ENCODE measurements around the gene C19orf81.
"Not testable (repeated sequence)": the region's sequence is repeated elsewhere in the genome, so short reads cannot be mapped to it uniquely, and the experiment has no call there.

The C19orf81 gene

DNA sequence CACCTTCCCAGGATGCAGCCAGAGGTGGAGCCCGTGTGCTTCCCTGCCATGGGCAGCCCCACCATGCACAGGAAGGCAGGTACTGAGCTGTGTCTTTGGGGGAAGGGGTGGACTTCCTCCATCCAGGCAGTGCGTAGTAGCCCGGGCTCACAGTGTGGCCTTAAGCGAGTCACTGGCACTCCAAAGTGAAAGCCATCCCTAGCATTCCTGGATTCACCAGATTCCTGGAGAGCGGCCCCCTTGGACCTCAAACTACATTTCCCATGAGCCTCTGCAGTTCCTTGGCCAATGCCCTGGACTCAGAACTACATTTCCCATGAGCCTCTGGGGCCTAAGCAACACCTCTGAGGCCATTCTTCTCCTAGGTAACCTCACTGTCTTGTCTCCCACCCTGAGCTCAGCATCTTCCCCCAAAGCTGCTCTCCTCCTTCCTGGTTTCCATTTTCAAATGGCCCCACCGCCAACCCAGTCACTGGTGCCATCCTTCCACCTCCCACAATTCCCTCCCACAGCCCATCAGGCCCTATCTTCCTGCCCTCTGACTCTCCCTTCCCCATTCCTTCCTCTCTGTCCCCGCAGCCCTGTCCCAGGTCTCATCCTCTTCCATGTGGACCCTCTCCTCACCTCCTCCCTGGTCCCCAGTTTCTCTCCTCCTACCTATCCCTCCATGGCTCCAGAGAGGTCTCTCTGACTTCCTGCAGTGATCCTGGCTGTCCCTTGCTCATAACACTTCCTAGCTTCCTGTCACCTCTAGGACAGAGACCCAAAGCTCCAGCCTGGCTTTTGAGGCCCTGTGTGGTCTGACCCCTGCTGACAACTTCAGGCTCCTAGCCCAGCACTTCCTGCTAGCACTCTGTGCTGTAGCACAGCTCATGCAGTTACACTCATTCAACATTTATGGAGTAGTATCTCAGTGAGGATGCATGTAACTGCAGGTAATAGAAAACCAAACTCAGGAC is at the start of gene C19orf81:
C19orf81 (plus strand) TSS at position 13 of the 959 bp plus-strand sequence; CDS start at position 13, 0 bp downstream.
- H3K4me3 ChIP-seq (ENCODE audit: low read depth, low read length) = no peak within 1 kb of the TSS
- DNase-seq (ENCODE audit: low read depth) = no peak

DNA sequence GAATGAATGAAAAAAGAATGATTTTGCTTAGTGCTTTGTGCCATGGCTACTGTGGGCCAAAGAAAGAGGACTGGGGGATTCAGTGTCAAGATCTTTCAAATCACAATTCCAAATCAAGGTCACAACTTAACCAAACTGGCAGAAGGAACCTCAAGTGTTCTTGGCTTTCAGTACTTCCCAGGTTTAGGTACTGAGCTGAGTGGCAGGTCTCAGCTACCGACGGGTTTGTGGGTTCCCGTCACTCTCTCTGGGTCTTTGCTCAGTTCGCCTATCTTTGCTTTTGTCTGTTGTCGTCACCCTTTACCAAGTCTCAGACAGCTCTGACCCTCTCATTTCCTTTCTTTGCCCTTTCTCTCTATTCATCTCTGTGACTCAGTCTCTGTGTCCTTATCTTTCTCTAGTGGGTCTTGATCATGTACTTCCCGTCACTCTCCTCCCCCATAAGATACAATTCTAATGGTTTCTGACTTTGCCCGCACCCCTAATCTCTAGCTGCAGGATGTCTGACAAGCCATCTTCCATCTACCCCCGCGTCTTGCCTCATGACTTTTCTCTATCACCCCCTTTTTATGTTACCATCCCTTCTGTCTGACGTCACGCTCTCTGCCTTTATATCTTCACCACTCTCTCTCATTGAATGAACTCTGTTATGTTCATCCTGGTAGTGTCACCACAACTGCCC is 47.7 kb upstream of the C19orf81 start:
- no peak for DNase-seq (ENCODE audit: low read depth)

DNA sequence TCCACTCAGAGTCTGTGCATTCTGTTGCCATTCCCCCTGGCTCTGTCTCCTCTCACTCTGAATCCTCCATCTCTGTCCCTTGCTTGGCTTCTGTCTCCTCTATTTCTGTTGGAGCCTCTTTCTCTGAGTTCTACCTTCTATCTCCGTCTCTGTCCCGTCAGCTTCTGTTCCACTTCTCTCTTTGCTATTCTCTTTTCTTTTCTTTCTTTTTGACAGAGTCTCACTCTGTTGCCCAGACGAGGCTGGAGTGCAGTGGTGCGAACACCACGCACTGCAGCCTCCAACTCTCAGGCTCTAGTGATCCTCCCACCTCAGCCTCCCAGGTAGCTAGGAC is 47.2 kb upstream of the C19orf81 start:
- H3K4me3 ChIP-seq (ENCODE audit: low read depth, low read length) = no peak overlapping the region
- DNase-seq (ENCODE audit: low read depth) = no peak

More for the DNA sequence above, 47.7 kb upstream of the C19orf81 start:
- no peak overlapping the region for H3K4me3 ChIP-seq (ENCODE audit: low read depth, low read length)

DNA sequence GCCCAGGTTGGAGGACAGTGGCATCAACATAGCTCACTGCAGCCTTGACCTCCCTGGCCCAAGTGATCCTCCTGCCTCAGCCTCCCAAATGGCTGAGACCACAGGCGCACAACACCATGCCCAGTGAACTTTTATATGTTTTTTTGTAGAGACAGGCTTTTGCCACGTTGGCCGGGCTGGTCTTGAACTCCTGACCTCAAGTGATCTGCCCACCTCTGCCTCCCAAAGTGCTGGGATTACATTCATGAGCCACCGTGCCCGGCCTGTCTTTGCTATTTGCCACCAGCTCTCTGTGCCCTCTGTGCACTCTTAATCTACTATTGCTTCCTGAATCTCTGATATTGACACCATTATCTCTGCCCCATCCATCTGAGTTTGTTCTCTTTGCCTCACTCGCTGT is 46.7 kb upstream of the C19orf81 start:
- no peak for DNase-seq (ENCODE audit: low read depth)
- H3K4me3 ChIP-seq (ENCODE audit: low read depth, low read length) = no peak overlapping the region

DNA sequence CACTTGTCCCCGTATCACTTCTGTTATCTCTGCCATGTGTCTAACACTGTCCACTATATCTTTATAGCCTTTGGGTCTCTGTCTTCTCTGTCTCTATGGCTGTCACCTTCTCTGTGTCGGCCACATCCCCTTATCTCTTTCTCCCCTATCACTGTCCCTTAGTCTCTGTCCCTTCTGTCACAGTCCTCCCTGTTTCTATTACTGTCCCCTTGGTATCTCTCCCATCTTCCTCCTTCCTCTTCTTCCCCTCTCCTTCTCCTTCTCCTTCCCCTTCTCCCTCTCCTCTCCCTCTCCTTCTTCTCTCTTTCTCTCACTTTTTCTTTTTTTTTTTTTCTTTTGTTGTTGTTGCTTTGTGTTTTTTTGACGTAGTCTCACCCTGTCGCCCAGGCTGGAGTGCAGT is 46.3 kb upstream of the C19orf81 start:
- DNase-seq (ENCODE audit: low read depth) = no peak
- no peak overlapping the region for H3K4me3 ChIP-seq (ENCODE audit: low read depth, low read length)

DNA sequence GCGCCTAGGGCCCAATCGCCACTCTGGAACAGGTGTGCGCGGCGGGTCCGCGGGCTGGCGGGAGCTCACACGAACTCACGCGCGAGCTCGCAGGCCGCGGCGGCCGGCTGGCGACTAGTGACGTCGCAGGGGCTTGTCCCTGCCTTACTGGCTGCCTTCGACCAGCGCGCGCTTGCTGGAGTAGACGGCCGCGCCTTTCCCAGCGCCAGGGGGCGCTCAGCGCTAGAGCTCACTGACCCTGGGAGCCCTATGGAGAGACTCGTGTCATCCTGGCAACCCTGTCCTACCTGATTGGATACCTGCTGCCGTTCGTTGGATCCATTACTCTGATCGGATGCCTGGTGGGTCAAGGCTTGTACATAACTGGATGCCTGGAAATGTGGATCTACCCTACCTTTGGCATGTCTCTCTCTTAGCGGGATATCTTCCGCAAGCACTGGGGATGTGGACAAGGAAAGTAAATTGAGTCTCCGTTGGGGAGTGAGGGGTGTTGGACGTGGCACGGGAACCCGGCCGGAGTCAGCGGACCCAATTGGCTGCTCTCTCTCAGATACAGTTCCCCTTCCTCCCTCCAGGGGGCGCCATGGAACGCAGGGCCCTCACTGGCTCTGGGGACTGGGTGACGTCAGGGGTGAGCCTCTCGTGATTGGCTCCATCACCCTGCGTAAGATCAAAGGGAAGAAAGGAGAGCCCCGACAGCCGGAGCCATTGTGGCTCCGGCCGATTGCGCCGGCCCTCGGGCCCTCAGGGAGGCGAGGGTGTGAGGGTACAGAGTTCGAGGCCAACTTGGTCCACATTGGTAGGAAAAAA is 44.8 kb upstream of the C19orf81 start:
- not testable (repeated sequence) for DNase-seq (ENCODE audit: low read depth); H3K4me3 ChIP-seq (ENCODE audit: low read depth, low read length)

DNA sequence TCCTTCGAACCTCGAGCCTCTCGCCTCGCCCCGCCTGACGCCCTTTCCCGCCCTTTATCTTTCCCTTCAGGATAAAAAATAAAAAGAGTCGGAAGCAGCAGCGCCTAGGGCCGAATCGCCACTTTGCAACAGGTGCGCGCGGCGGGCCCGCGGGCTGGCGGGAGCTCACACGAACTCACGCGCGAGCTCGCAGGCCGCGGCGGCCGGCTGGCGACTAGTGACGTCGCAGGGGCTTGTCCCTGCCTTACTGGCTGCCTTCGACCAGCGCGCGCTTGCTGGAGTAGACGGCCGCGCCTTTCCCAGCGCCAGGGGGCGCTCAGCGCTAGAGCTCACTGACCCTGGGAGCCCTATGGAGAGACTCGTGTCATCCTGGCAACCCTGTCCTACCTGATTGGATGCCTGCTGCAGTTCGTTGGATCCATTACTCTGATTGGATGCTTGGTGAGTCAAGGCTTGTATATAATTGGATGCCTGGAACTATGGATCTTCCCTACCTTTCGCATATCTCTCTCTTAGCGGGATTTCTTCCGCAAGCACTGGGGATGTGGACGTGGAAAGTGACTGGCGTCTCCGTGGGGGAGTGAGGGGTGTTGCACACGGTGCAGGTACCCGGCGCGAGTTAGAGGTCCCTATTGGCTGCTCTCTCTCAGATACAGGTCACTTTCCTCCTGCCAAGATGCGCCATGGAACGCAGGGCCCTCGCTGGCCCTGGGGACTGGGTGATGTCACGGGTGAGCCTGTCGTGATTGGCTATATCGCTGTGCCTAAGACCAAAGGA is 43.0 kb upstream of the C19orf81 start:
- H3K4me3 ChIP-seq (ENCODE audit: low read depth, low read length); DNase-seq (ENCODE audit: low read depth): not testable (repeated sequence)

DNA sequence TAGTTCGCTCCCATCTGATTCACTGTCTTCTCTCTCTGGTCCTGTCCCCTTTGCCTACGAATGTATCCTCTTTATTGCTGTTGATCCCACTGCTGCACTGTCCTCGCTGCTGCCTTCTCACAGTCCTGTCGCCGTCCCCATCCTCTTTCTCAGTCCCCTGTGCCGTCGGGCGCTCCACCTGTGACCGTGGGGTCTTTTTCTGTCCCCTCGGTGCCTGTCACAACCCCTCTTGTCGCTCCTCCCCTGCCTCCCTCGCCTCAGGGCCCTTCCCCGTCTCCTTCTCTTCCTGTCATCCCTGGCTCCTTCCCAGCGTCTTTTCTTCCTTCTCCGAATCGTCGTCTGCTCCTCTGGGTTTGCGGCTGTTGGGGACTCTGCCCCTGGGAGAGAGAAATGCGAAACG is 41.9 kb upstream of the C19orf81 start:
- no peak overlapping the region for H3K4me3 ChIP-seq (ENCODE audit: low read depth, low read length)

DNA sequence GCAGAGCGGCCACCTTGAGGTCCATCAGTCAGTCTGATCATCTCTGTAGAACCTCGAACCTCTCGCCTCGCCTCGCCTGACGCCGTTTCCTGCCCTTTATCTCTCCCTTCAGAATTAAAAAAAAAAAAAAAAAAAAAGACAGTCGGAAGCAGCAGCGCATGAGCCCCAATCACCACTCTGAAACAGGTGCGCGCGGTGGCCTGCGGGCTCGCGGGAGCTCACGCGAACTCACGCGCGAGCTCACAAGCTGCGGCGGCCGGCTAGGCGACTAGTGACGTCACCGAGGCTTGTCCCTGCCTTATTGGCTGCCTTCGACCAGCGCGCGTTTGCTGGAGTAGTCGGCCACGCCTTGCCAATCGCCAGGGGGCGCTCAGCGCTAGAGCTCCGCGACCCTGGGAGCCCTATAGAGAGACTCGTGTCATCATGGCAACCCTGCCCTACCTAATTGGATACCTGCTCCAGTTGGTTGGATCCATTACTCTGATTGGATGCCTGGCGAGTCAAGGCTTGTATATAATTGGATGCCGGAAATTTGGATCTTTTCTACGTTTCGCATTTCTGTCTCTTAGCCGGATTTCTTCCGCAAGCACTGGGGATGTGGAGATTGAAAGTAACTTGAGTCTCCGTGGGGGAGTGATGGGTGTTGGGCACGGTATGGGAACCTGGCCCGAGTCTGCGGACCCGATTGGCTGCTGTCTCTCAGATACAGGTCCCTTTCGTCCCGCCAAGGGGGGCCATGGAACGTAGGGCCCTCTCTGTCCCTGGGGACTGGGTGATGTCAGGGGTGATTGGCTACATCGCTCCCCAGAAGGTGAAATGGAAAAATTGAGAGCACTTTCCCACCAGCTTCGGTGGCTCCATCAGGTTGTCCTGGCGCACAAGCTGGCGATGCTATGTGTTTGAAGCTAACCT is 41.1 kb upstream of the C19orf81 start:
- DNase-seq (ENCODE audit: low read depth) = peak; percentile 6
- no peak overlapping the region for H3K4me3 ChIP-seq (ENCODE audit: low read depth, low read length)

More for the DNA sequence above, 41.9 kb upstream of the C19orf81 start:
- no peak for DNase-seq (ENCODE audit: low read depth)

DNA sequence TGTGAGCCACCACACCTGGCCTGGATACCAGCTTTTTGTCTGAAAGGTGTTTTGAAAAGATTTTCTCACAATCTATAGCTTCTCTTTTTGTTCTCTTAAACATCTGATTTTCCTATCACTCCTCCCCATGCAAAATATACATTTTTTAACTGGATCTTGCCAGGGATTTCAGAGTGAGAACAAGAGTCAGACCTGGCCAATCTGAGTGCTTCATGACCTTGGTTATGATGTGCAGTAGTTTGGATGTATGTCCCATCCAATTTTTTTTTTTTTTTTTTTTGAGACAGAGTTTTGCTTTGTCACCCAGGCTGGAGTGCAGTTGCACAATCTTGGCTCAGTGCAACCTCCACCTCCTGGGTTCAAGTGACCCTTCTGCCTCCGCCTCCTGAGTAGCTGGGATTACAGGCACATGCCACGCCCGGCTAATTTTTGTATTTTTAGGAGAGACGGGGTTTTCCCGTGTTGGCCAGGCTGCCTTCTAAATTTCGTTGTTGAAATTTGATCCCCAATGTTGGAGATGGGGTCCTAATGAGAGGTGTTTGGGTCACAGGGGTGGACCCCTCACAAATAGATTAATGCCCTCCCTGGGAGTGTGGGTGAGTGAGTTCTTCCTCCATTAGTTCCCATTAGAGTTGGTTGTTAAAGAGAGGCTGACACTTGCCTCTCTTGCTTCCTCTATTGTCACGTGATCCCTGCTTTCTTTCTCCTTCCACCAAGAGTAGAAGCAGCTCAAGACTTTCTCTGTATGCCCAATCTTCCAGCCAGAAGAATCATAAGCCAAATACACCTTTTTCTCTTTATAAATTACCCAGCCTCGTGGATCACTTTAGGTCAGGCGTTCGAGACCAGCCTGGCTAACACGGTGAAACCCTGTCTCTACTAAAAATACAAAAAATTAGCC is 36.5 kb upstream of the C19orf81 start:
- not testable (repeated sequence) for H3K4me3 ChIP-seq (ENCODE audit: low read depth, low read length); DNase-seq (ENCODE audit: low read depth)

DNA sequence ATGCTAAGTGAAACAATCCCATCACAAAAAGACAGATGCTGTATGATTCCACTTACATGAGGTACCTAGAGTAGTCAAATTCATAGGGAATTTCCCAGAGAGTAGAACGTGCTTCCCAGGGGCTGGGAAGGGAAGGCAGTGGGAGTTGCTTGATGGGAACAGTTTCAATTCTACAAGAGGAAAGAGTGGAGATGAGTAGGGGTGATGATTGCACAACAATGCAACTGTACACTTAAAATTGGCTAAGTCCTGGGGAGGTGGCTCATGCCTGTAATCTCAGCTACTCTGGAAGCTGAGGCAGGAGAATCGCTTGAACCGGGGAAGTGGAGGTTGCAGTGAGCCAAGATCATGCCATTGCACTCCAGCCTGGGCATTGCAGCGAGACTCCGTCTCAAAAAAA is 30.9 kb upstream of the C19orf81 start:
- DNase-seq (ENCODE audit: low read depth) = not testable (repeated sequence)

DNA sequence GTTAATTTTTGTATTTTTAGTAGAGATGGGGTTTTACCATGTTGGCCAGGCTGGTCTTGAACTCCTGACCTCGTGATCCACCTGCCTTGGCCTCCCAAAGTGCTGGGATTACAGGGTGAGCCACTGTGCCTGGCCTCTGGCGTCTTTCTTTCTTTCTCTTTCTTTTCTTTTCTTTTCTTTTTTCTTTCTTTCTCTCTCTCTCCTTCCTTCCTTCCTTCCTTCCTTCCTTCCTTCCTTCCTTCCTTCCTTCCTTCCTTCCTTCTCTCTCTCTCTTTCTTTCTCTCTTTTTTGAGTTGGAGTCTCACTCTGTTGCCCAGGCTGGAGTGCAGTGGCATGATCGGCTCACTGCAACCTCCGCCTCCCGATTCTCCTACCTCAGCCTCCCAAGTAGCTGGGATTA is 30.1 kb upstream of the C19orf81 start:
- DNase-seq (ENCODE audit: low read depth); H3K4me3 ChIP-seq (ENCODE audit: low read depth, low read length): not testable (repeated sequence)

More for the DNA sequence above, 30.9 kb upstream of the C19orf81 start:
- not testable (repeated sequence) for H3K4me3 ChIP-seq (ENCODE audit: low read depth, low read length)

DNA sequence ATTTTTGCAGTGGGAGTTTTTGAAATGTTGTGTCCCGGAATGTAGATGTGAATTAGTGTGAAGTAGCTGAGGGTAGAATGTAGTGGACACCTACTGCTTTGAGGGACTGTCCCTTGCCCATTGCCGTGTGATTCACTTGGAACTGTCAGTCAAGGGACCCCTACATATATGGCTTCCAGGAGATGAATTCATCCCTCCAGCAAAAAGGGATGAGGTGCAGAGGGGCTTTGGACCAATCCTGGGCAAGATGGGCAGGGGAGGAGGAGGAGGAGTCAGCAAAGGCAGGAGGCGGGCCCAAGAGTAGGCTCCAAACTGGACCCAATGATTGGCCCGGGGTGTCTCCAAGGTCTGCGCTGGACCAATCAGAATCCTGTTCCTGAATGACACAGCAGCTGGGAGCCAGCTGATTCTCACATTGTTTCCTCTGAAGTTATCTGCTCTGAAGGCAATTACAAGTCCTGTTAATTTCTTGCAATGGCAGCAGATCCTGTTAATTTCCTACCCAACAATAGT is 28.8 kb upstream of the C19orf81 start:
- not testable (repeated sequence) for DNase-seq (ENCODE audit: low read depth); H3K4me3 ChIP-seq (ENCODE audit: low read depth, low read length)

DNA sequence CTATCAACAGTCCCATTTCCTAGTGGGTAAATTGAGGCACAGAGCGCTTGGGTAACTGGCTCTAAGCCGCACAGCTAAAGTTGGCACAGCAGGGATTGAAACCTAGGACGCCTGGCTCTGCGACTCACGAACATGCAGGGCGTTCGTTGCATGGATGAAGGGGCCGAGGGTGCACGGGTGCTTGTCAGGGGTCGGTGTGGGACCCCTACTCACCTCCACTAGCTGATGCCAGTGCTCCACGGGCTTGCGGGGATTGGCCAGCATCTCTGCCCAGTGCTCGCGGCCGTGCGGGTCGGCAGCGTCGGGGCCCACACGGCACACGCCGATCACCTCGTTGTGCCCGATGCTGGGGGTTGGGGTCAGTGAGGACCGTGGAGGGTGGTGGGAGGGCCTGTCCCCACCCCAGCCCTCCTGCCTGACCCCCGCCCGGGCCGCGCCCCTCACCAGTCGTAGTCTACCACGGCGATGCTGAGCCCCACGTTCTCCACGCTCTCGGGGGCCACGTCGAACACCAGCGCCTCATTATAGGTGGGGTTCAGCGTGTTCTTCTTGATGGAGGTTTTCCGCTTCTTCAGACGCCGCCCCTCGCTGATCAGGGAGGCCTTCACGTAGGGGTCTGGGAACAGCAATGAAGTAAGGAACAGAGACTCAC is 24.2 kb upstream of the C19orf81 start:
- H3K4me3 ChIP-seq (ENCODE audit: low read depth, low read length) = no peak overlapping the region
- no peak for DNase-seq (ENCODE audit: low read depth)

DNA sequence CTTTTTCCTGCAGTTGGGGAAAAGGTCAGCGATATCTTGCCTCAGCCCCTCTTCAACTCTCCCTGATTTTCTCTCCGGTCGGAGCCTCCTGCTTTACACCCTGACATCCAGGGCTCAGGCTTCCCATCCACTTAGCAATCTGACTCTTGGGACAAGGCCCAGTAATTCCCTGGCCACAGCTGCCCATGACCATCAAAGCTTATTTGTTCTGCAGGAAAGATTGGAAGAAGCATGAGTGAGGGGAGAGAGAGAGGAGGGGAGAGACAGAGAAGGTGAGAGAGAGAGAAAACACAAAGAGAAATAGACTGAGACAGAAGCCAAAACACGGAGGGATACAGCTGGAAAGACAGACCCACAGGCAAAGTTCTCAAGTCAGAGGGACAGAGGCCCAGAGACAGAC is 23.2 kb upstream of the C19orf81 start:
- H3K4me3 ChIP-seq (ENCODE audit: low read depth, low read length) = no peak overlapping the region
- DNase-seq (ENCODE audit: low read depth) = no peak

DNA sequence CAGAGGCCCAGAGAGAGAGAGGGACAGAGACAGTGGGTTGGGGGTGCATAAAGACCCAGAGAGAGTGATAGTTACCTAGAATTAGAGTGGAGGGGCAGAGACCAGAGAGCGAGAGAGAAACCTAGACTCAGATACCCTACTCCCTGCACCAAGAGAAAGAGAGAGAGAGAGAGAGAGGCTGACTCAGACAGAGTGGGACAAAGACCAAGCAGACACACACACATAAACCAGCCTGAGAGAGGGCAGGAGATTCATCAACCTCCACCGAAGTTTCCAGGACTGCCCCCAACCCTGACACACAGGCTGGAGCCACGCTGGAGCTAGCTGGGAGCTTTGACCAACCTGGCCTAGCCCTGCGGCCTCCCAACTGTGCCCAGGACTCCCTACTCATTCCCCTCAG is 22.4 kb upstream of the C19orf81 start:
- no peak for DNase-seq (ENCODE audit: low read depth)
- H3K4me3 ChIP-seq (ENCODE audit: low read depth, low read length) = no peak overlapping the region
